Common myeloid progenitor, CD34-positive (primary cell): ENCODE data around the gene GPR173.

Source experiments
- CTCF ChIA-PET: fragments of 350-600 bp; sonication (Branson Sonifier 250); formaldehyde crosslinking; loops from one replicate; lab custom pipeline; 2021; ENCODE audit warnings: antibody characterized with exemption; lab: Charles Lee
- POLR2A ChIA-PET: fragments of 350-600 bp; sonication (Branson Sonifier 250); formaldehyde crosslinking; loops from one replicate; lab custom pipeline; 2021; ENCODE audit warnings: antibody characterized with exemption; lab: Charles Lee
- DNase-seq, 3 donors: peaks; one replicate each; pipeline versions ENCODE4 v3.0.0 to v3.0.0-alpha.2; 2013
- H3K27ac ChIP-seq, 2 experiments: 1 replicate in 1 of 2; 2 replicates in 1 of 2; pipeline ENCODE4 v1.7.0; 2013; ENCODE audit warnings: inconsistent platforms in 2 of 2, low read length in 2 of 2, mild to moderate bottlenecking in 2 of 2, low read depth in 1 of 2, moderate library complexity in 1 of 2; ENCODE audit not compliant: severe bottlenecking in 2 of 2, insufficient read depth in 1 of 2, poor library complexity in 1 of 2
- H3K27me3 ChIP-seq, 5 experiments: replicated peaks in 2 of 5; 1 replicate in 3 of 5; 2 replicates in 2 of 5; pipeline versions ENCODE4 v1.6.1 to v1.7.0; 2013; ENCODE audit warnings: low read length in 4 of 5, mild to moderate bottlenecking in 2 of 5, moderate library complexity in 2 of 5, inconsistent platforms in 1 of 5; ENCODE audit not compliant: insufficient read depth in 5 of 5, control insufficient read depth in 4 of 5
- H3K36me3 ChIP-seq, 4 experiments: 1 replicate in 2 of 4; 2 replicates in 2 of 4; pipeline versions ENCODE4 v1.6.1 to v1.7.0; 2013; ENCODE audit warnings: low read length in 3 of 4, control low read depth in 1 of 4, mild to moderate bottlenecking in 1 of 4; ENCODE audit not compliant: control insufficient read depth in 4 of 4, insufficient read depth in 4 of 4
- H3K4me1 ChIP-seq, 4 experiments: 1 replicate in 3 of 4; 2 replicates in 1 of 4; pipeline versions ENCODE4 v1.6.1 to v1.7.1; 2013; ENCODE audit warnings: low read length in 3 of 4, mild to moderate bottlenecking in 3 of 4, control low read depth in 1 of 4, inconsistent platforms in 1 of 4, moderate library complexity in 1 of 4; ENCODE audit not compliant: control insufficient read depth in 4 of 4, insufficient read depth in 4 of 4; ENCODE audit errors: control extremely low read depth in 1 of 4
- H3K4me3 ChIP-seq, 7 experiments: 1 replicate in 4 of 7; 2 replicates in 3 of 7; pipeline versions ENCODE4 v1.5.1 to v1.7.0; 2013; ENCODE audit warnings: mild to moderate bottlenecking in 7 of 7, low read length in 6 of 7, moderate library complexity in 6 of 7, inconsistent platforms in 2 of 7, low read depth in 2 of 7, control low read depth in 1 of 7; ENCODE audit not compliant: insufficient read depth in 4 of 7, control insufficient read depth in 1 of 7; ENCODE audit errors: extremely low read depth in 1 of 7
- H3K9me3 ChIP-seq, 5 experiments: 1 replicate in 4 of 5; 2 replicates in 1 of 5; pipeline versions ENCODE4 v1.6.1 to v1.7.1; 2013; ENCODE audit warnings: low read length in 4 of 5, mild to moderate bottlenecking in 2 of 5, inconsistent platforms in 1 of 5, low read depth in 1 of 5, moderate library complexity in 1 of 5; ENCODE audit not compliant: control insufficient read depth in 4 of 5, insufficient read depth in 2 of 5; ENCODE audit errors: control extremely low read depth in 1 of 5
- WGBS: methylation state at CpG from one replicate; pipeline ENCODE4 v1.1.5; 2013; ENCODE audit not compliant: insufficient coverage; 5-methylcytosine and 5-hydroxymethylcytosine counted together

Gene GPR173

GRCh38 chrX:53088136-53088974 is 39.8 kb downstream of the GPR173 start:
- Histone ChIP-seq H3K27ac (peak overlapping the region in 1 of 2 experiments; percentile 57), H3K4me3 (peak overlapping the region in 6 of 7 experiments; percentile 31 to 84 (median 68)), H3K27me3 (peaks cover 0 to 31% (median 0%) of the 10 kb centered on the region in 5 experiments), H3K36me3 (peaks cover 2 to 16% (median 10%) of the 10 kb centered on the region in 4 experiments), H3K9me3 (no peaks in the 10 kb centered on the region), H3K4me1 (peaks cover 0 to 13% (median 5%) of the 10 kb centered on the region in 4 experiments)
- 46% methylated on average over 47 of the region's 51 CpGs for WGBS
- CTCF ChIA-PET = interaction anchor here (5.3 kb wide), 1 partner anchor 17 kb away, joined by 52 read pairs; no protein-coding TSS in a partner anchor
- POLR2A ChIA-PET = interaction anchor here (2.2 kb wide), 1 partner anchor 16 kb away, joined by 15 read pairs; no protein-coding TSS in a partner anchor
- peak; percentile 81 to 91 (median 91) for DNase-seq

DNA sequence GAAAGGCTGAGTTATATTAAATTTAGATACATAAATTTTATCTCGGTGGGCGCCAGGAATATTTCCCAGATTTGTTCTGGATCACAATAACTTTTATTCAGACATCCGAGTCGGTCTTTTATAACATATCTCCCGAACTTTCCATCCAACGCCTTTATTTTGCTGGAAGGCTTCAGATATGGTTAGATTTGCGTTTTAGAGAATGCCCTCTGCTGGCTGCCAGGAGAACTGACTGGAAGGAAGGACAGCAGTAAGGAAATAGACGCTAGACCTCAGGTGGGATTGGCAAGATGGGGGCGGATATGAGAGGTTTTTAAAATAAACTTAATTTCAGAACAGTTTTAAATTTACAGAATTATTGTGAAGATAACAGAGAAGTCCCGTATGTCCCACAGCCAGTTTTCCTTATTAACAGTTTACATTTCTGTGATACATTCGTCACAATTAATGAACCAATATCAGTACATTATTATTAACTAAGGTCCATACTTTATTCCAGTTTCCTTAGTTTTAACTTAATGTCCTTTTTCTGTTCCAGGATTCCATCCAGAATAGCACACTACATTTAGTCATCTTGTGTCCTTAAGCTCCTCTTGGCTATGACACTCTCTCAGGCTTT is 40.7 kb downstream of the GPR173 start:
- Histone ChIP-seq H3K9me3 (no peaks in the 10 kb centered on the region), H3K36me3 (peaks cover 2 to 16% (median 10%) of the 10 kb centered on the region in 4 experiments), H3K27ac (peak overlapping the region in 1 of 2 experiments; percentile 57), H3K4me3 (peak overlapping the region in 5 of 7 experiments; percentile 58 to 84 (median 71)), H3K4me1 (peaks cover 0 to 13% (median 5%) of the 10 kb centered on the region in 4 experiments), H3K27me3 (peaks cover 0 to 39% (median 0%) of the 10 kb centered on the region in 5 experiments)
- WGBS = 24% methylated on average over 4 of the region's 11 CpGs
- ChIA-PET CTCF (interaction anchor here (1.2 to 5.3 kb wide), 2 partner anchors 13 to 18 kb away, joined by 3 to 52 read pairs; no protein-coding TSS in a partner anchor), POLR2A (no interaction called here)
- DNase-seq = peak; percentile 58 to 78 (median 77)

GRCh38 chrX:53089925-53090324 is 41.3 kb downstream of the GPR173 start:
- Histone ChIP-seq H3K9me3 (no peaks in the 10 kb centered on the region), H3K36me3 (peaks cover 0 to 16% (median 6%) of the 10 kb centered on the region in 4 experiments), H3K27ac (no peak overlapping the region), H3K4me1 (peaks cover 5 to 18% (median 8%) of the 10 kb centered on the region in 4 experiments), H3K4me3 (no peak overlapping the region), H3K27me3 (peaks cover 0 to 44% (median 0%) of the 10 kb centered on the region in 5 experiments)
- ChIA-PET CTCF (interaction anchor here (1.2 to 5.3 kb wide), 2 partner anchors 14 to 18 kb away, joined by 3 to 52 read pairs; no protein-coding TSS in a partner anchor), POLR2A (no interaction called here)
- WGBS = 100% methylated on average over 2 of the region's 2 CpGs
- no peak for DNase-seq

DNA sequence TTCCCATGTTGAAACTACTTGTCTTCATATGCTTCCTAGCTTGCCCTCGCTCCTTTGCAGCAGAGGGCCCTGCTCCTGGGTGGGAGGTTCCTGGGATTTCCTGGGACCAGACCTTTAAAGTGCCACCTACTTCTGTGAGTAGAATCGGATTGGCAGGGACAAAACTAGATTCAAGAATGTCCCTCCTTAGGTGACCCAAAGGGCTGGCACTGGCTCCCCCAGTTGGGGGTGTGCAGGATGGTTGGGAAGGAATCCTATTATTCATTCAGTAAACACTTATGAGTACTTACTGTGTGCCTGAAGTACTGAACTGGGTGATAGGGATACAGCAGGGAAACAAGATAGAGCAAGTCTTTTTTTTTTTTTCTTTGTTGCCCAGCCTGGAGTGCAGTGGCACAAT is 42.8 kb downstream of the GPR173 start:
- Histone ChIP-seq H3K4me1 (peaks cover 6 to 22% (median 10%) of the 10 kb centered on the region in 4 experiments), H3K36me3 (peaks cover 0 to 5% (median 0%) of the 10 kb centered on the region in 4 experiments), H3K27me3 (peaks cover 0 to 35% (median 0%) of the 10 kb centered on the region in 5 experiments), H3K27ac (no peak overlapping the region), H3K9me3 (no peaks in the 10 kb centered on the region), H3K4me3 (no peak overlapping the region)
- ChIA-PET CTCF (interaction anchor here (5.3 kb wide), 1 partner anchor 20 kb away, joined by 52 read pairs; no protein-coding TSS in a partner anchor), POLR2A (no interaction called here)
- DNase-seq = no peak
- 86% methylated on average over 1 of the region's 2 CpGs for WGBS

DNA sequence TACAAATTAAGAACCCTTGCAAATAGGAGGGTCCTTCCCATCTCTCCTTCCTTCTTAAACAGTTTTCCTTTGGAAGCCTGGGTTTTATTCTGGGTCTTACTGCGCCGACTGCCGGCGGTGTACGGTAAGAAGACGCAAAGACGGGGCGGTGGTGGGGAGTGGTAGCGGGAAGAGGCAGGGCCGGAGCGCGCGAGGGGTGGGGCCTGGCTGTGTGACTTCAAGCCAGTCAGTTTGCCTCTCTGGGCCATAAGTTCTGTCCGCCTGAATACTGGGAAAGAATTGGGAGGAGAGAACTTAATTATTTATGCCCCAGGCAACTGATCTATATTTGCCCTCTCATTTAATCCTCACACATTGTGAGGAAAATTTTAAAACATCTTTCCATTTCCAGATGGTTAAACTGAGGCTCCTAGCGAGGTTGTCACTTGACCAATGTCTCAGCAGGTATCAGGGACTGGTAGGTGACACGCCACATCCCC is 44.6 kb downstream of the GPR173 start:
- peaks cover 6 to 20% (median 10%) of the 10 kb centered on the region in 4 experiments for H3K4me1 ChIP-seq
- ChIA-PET POLR2A (no interaction called here), CTCF (no interaction called here)
- peak overlapping the region in 6 of 7 experiments; percentile 70 to 89 (median 72) for H3K4me3 ChIP-seq
- peak; percentile 68 to 80 (median 79) for DNase-seq
- no peaks in the 10 kb centered on the region for H3K9me3 ChIP-seq
- WGBS = 29% methylated on average over 3 of the region's 16 CpGs
- H3K27ac ChIP-seq = peak overlapping the region in 1 of 2 experiments; percentile 64
- peaks cover 0 to 33% (median 0%) of the 10 kb centered on the region in 5 experiments for H3K27me3 ChIP-seq
- H3K36me3 ChIP-seq = no peaks in the 10 kb centered on the region

- peak; percentile 90 to 94 (median 93) for DNase-seq
- Histone ChIP-seq H3K27me3 (peaks cover 0 to 25% (median 0%) of the 10 kb centered on the region in 5 experiments), H3K36me3 (peaks cover 0 to under 1% (median 0%) of the 10 kb centered on the region in 4 experiments), H3K4me1 (peaks cover 4 to 15% (median 8%) of the 10 kb centered on the region in 4 experiments), H3K27ac (peak within 1 kb of the TSS in 1 of 2 experiments; percentile 64), H3K9me3 (no peaks in the 10 kb centered on the region), H3K4me3 (peak within 1 kb of the TSS; percentile 61 to 89 (median 72))
- ChIA-PET POLR2A (no interaction called here), CTCF (interaction anchor here (1.1 to 1.3 kb wide), 2 partner anchors 21 to 22 kb away, joined by 3 read pairs; no protein-coding TSS in a partner anchor)
- WGBS = 18% methylated on average over 41 of the region's 67 CpGs
Observed at GRCh38 chrX:53093748-53094581, 45.4 kb downstream of the GPR173 start, which contains the start of gene KANTR. KANTR (plus strand) TSS chrX:53094142; CDS start chrX:53124273, 30,131 bp downstream.
